Right atrium auricular region (tissue), 2 donors: ENCODE data around the gene PCDHGC4. TPM values are rescaled to one million over a fixed set of nuclear protein-coding genes. Genes with fewer than 3 reads are reported as not detected.
A peak's percentile ranks its signal among the peaks of the same experiment; 100 is the strongest.

ENCODE experiments used
- DNase-seq: peaks from one replicate; pipeline ENCODE4 v3.0.0-alpha.2; 2019; ENCODE audit warnings: low spot score
- H3K27ac ChIP-seq, 2 donors: fragments of 200-600 bp; sonication (generic); 1 replicate in 1 of 2; 2 replicates in 1 of 2; pipeline ENCODE4 v1.5.1; 2016 to 2019
- H3K27me3 ChIP-seq, 2 donors: fragments of 200-600 bp; sonication (generic); one replicate each; pipeline versions ENCODE4 v1.5.1 to v1.6.0; 2017 to 2019
- H3K36me3 ChIP-seq: fragments of 200-600 bp; sonication (generic); one replicate; pipeline ENCODE4 v1.5.1; 2016
- H3K4me1 ChIP-seq, 2 donors: fragments of 200-600 bp; sonication (generic); one replicate each; pipeline versions ENCODE4 v1.5.1 to v1.6.0; 2017 to 2019
- H3K4me3 ChIP-seq, 2 donors: fragments of 200-600 bp; sonication (generic); 1 replicate in 1 of 2; 2 replicates in 1 of 2; pipeline ENCODE4 v1.5.1; 2017 to 2019; ENCODE audit warnings: mild to moderate bottlenecking in 1 of 2, moderate library complexity in 1 of 2
- H3K9me3 ChIP-seq, 2 donors: fragments of 200-600 bp; sonication (generic); one replicate each; pipeline ENCODE4 v1.5.1; 2019
- CTCF ChIP-seq, 2 donors: fragments of 200-600 bp; sonication (generic); IDR thresholded peaks; one replicate each; pipeline ENCODE4 v1.5.1; 2019; ENCODE audit warnings: antibody characterized with exemption in 2 of 2
- total RNA-seq, 2 donors: library from RNA; depleted of rRNA; stranded (reverse); fragments of >200 nt; gene quantifications; one replicate each; pipeline ENCODE4 v1.1.0, GENCODE V29; 2016

Gene PCDHGC4
- total RNA-seq, 2 donors from 2014 or later: 1.5 to 1.7 TPM

GRCh38 chr5:141507387-141508091, 22.7 kb downstream of the PCDHGC4 start:
- no peak overlapping the region for H3K4me3 ChIP-seq
- H3K27me3 ChIP-seq: no peaks in the 10 kb centered on the region
- peaks cover 0 to 47% of the 10 kb centered on the region in 2 donors for H3K4me1 ChIP-seq
- no peaks in the 10 kb centered on the region for H3K9me3 ChIP-seq
- DNase-seq: no peak
- peaks cover 35% of the 10 kb centered on the region for H3K36me3 ChIP-seq
- no peak for TF ChIP-seq CTCF (IDR thresholded peaks at IDR 0.05)
- peak overlapping the region; percentile 85 to 87 for H3K27ac ChIP-seq

- no peak for TF ChIP-seq CTCF (IDR thresholded peaks at IDR 0.05)
- H3K4me1 ChIP-seq: peaks cover 0 to 56% of the 10 kb centered on the region in 2 donors
- peaks cover 29% of the 10 kb centered on the region for H3K36me3 ChIP-seq
Observed at GRCh38 chr5:141508440-141508797, 23.6 kb downstream of the PCDHGC4 start.

GRCh38 chr5:141508798-141509611, 24.2 kb downstream of the PCDHGC4 start:
- H3K4me1 ChIP-seq: peaks cover 0 to 62% of the 10 kb centered on the region in 2 donors
- peaks cover 29% of the 10 kb centered on the region for H3K36me3 ChIP-seq

More at GRCh38 chr5:141508440-141508797, 23.6 kb downstream of the PCDHGC4 start:
- H3K4me3 ChIP-seq: peak overlapping the region; percentile 18 to 38
- no peak for DNase-seq
- H3K27me3 ChIP-seq: no peaks in the 10 kb centered on the region
- H3K9me3 ChIP-seq: no peaks in the 10 kb centered on the region
- H3K27ac ChIP-seq: peak overlapping the region; percentile 85 to 87

GRCh38 chr5:141510160-141510559, 25.3 kb downstream of the PCDHGC4 start:
- no peak for TF ChIP-seq CTCF (IDR thresholded peaks at IDR 0.05)
- Histone ChIP-seq H3K27me3 (no peaks in the 10 kb centered on the region), H3K36me3 (peaks cover 29% of the 10 kb centered on the region), H3K9me3 (no peaks in the 10 kb centered on the region), H3K4me1 (peaks cover 0 to 73% of the 10 kb centered on the region in 2 donors), H3K4me3 (no peak overlapping the region), H3K27ac (peak overlapping the region; percentile 85 to 87)
- DNase-seq: no peak

More at GRCh38 chr5:141508798-141509611, 24.2 kb downstream of the PCDHGC4 start:
- no peak for TF ChIP-seq CTCF (IDR thresholded peaks at IDR 0.05)
- Histone ChIP-seq H3K27me3 (no peaks in the 10 kb centered on the region), H3K9me3 (no peaks in the 10 kb centered on the region), H3K27ac (peak overlapping the region; percentile 85 to 87), H3K4me3 (peak overlapping the region; percentile 18 to 38)
- peak; percentile 88 for DNase-seq

GRCh38 chr5:141510850-141511601, 26.2 kb downstream of the PCDHGC4 start:
- Histone ChIP-seq H3K4me3 (no peak overlapping the region), H3K4me1 (peaks cover 0 to 82% of the 10 kb centered on the region in 2 donors), H3K27ac (no peak overlapping the region), H3K36me3 (peaks cover 23% of the 10 kb centered on the region), H3K27me3 (no peaks in the 10 kb centered on the region), H3K9me3 (no peaks in the 10 kb centered on the region)
- no peak for DNase-seq
- TF ChIP-seq CTCF (IDR thresholded peaks at IDR 0.05): no peak
